ENCODE data around the gene PLA2G2C.

DNA sequence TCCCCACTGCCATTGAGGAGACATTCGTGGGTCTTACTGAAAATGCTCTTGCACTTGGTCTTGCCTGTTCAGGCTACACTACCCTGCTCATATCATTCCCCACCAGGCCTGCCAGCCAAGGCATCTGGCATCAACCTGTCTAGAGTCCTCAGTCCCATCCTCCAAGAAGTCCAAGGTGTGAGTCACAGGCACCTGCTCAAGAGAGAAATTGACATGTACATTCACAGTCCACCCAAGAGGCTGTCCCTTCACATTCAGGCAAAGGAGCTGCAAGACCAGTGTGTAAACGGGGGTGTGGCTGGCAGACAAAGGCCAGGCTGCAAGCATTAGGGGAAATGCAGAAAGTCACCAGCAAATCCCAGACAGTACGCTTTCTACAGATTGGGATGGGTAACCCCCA is 13.1 kb upstream of the PLA2G2C start:
- TF ChIP-seq, protein P1, sequence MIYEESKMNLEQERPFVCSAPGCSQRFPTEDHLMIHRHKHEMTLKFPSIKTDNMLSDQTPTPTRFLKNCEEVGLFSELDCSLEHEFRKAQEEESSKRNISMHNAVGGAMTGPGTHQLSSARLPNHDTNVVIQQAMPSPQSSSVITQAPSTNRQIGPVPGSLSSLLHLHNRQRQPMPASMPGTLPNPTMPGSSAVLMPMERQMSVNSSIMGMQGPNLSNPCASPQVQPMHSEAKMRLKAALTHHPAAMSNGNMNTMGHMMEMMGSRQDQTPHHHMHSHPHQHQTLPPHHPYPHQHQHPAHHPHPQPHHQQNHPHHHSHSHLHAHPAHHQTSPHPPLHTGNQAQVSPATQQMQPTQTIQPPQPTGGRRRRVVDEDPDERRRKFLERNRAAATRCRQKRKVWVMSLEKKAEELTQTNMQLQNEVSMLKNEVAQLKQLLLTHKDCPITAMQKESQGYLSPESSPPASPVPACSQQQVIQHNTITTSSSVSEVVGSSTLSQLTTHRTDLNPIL (CRISPR knock-in tag; IDR thresholded peaks at IDR 0.05; ENCODE audit: low read depth): no peak
- TF ChIP-seq PATZ1 (CRISPR knock-in tag; IDR thresholded peaks at IDR 0.05; ENCODE audit: borderline replicate concordance): no peak
- TF ChIP-seq PPARA (CRISPR knock-in tag; IDR thresholded peaks at IDR 0.05; ENCODE audit: borderline replicate concordance): no peak
- no peak for TF ChIP-seq ZFP3 (CRISPR knock-in tag; IDR thresholded peaks at IDR 0.05)
